GM21381 (cell line): ENCODE results near the gene NKAIN2.

ENCODE experiments used
- ATAC-seq: cut with Tn5 transposase; IDR thresholded peaks from one replicate; pipeline ENCODE4 v1.9.1; 2021; ENCODE audit warnings: mild to moderate bottlenecking, moderate library complexity; ENCODE audit not compliant: unreplicated experiment

Gene NKAIN2

GRCh38 chr6:124783344-124783743, 979.7 kb downstream of the NKAIN2 start:
- no peak for ATAC-seq

GRCh38 chr6:124791156-124791555, 987.5 kb downstream of the NKAIN2 start:
- no peak for ATAC-seq

- ATAC-seq: no peak
Observed at GRCh38 chr6:124792386-124792785, 988.7 kb downstream of the NKAIN2 start.

GRCh38 chr6:124793398-124793797, 989.7 kb downstream of the NKAIN2 start:
- ATAC-seq: no peak

GRCh38 chr6:124795643-124796463, 992.2 kb downstream of the NKAIN2 start:
- ATAC-seq: no peak

GRCh38 chr6:124796464-124796970, 992.9 kb downstream of the NKAIN2 start:
- no peak for ATAC-seq

- ATAC-seq: no peak
Observed at GRCh38 chr6:124797224-124797623, 993.6 kb downstream of the NKAIN2 start.

- no peak for ATAC-seq
Observed at GRCh38 chr6:124798942-124799496, 995.4 kb downstream of the NKAIN2 start.

- no peak for ATAC-seq
Observed at GRCh38 chr6:124799638-124800037, 996.0 kb downstream of the NKAIN2 start.

- no peak for ATAC-seq
Observed at GRCh38 chr6:124800222-124800621, 996.6 kb downstream of the NKAIN2 start.

GRCh38 chr6:124812067-124812466, 1008.4 kb downstream of the NKAIN2 start:
- ATAC-seq: no peak

- no peak for ATAC-seq
Observed at GRCh38 chr6:124819346-124819745, 1015.7 kb downstream of the NKAIN2 start.

- ATAC-seq: no peak
Observed at GRCh38 chr6:124822204-124822613, 1018.5 kb downstream of the NKAIN2 start.

GRCh38 chr6:124822721-124823120, 1019.1 kb downstream of the NKAIN2 start:
- no peak for ATAC-seq

- ATAC-seq: no peak
Observed at GRCh38 chr6:124823240-124824111, 1019.8 kb downstream of the NKAIN2 start.

GRCh38 chr6:124825564-124825963, 1021.9 kb downstream of the NKAIN2 start:
- no peak for ATAC-seq

GRCh38 chr6:124829822-124830221, 1026.2 kb downstream of the NKAIN2 start:
- ATAC-seq: no peak

- no peak for ATAC-seq
Observed at GRCh38 chr6:124830506-124830905, 1026.8 kb downstream of the NKAIN2 start.

GRCh38 chr6:124854338-124854922, 1050.8 kb downstream of the NKAIN2 start:
- no peak for ATAC-seq

GRCh38 chr6:124857746-124858145, 1054.1 kb downstream of the NKAIN2 start:
- ATAC-seq: no peak

GRCh38 chr6:124858564-124858963, 1054.9 kb downstream of the NKAIN2 start:
- no peak for ATAC-seq
